Measurements from ENCODE around the gene FRG2. TPM values are rescaled to one million over a fixed set of nuclear protein-coding genes. Genes with fewer than 3 reads are reported as not detected.
"Not testable (repeated sequence)": the region's sequence is repeated elsewhere in the genome, so short reads cannot be mapped to it uniquely, and the experiment has no call there.

Gene FRG2
- total RNA-seq, 1 experiment from 2014 or later = not detected

- no peak for DNase-seq (ENCODE audit: low spot score)
These were observed 10.4 kb downstream of the FRG2 start for GRCh38 chr4:190016369-190017289.

- no peak for DNase-seq (ENCODE audit: low spot score)
These were observed 11.3 kb downstream of the FRG2 start for GRCh38 chr4:190015538-190016368.

- no peak for DNase-seq (ENCODE audit: low spot score)
These were observed 12.1 kb downstream of the FRG2 start for GRCh38 chr4:190014771-190015537.

- not testable (repeated sequence) for DNase-seq (ENCODE audit: low spot score)
These were observed 37.1 kb downstream of the FRG2 start for GRCh38 chr4:189989941-189990340.

- DNase-seq (ENCODE audit: low spot score) = no peak
These were observed 38.1 kb downstream of the FRG2 start for GRCh38 chr4:189988877-189989431.

- DNase-seq (ENCODE audit: low spot score) = not testable (repeated sequence)
These were observed 41.3 kb downstream of the FRG2 start for GRCh38 chr4:189985651-189986243.

GRCh38 chr4:189984661-189985060, 42.4 kb downstream of the FRG2 start:
- not testable (repeated sequence) for DNase-seq (ENCODE audit: low spot score)

- DNase-seq (ENCODE audit: low spot score) = not testable (repeated sequence)
These were observed 43.0 kb downstream of the FRG2 start for GRCh38 chr4:189983916-189984526.

GRCh38 chr4:189981970-189982369, 45.1 kb downstream of the FRG2 start:
- DNase-seq (ENCODE audit: low spot score) = no peak

GRCh38 chr4:189980292-189980691, 46.8 kb downstream of the FRG2 start:
- DNase-seq (ENCODE audit: low spot score) = not testable (repeated sequence)

- DNase-seq (ENCODE audit: low spot score) = no peak
These were observed 47.6 kb downstream of the FRG2 start for GRCh38 chr4:189979196-189980047.

Small RNA genes lying within 50 kb of the gene (small RNA-seq; reads per million reads assigned to genes)
- gene RNA5SP174 (2.9 reads per million, percentile 74 among the genes with 10 or more reads in this experiment), gene RNA5SP175 (4.6 reads per million, percentile 81 among the genes with 10 or more reads in this experiment)

Other genes with a start within 250 kb of the FRG2 start
- gene FRG1, start 86.4 kb downstream of the FRG2 start, total RNA-seq (2014; rRNA removed; shearing (Covaris generic)) = 8.3 and 10.9 TPM in 2 replicates
- not detected in 2 replicates for gene DBET, start 37.2 kb upstream of the FRG2 start, total RNA-seq (2014; rRNA removed; shearing (Covaris generic))
- not detected in 2 replicates for gene DUX4, start 146.5 kb upstream of the FRG2 start, total RNA-seq (2014; rRNA removed; shearing (Covaris generic))

Measured in HT-29 (cell line).